Endothelial cell of umbilical vein (primary cell): ENCODE data around the gene CD58.

ENCODE experiments used
- EZH2 ChIP-seq: IDR thresholded peaks from 2 replicates; pipeline ENCODE4 v1.6.1; 2012; ENCODE audit warnings: borderline replicate concordance, low read depth, mild to moderate bottlenecking, moderate library complexity, low read length, inconsistent platforms; ENCODE audit not compliant: severe bottlenecking
- FOS ChIP-seq: IDR thresholded peaks from 2 replicates; pipeline ENCODE4 v1.6.1; 2011; ENCODE audit warnings: mild to moderate bottlenecking, low read length, moderate library complexity, borderline replicate concordance; ENCODE audit not compliant: insufficient read depth
- JUN ChIP-seq: IDR thresholded peaks from 2 replicates; pipeline ENCODE4 v1.6.1; 2011; ENCODE audit warnings: borderline replicate concordance, low read depth; ENCODE audit not compliant: insufficient read length, insufficient read depth
- MYC ChIP-seq: IDR thresholded peaks from one replicate; pipeline ENCODE4 v1.6.1; 2011; ENCODE audit warnings: mild to moderate bottlenecking, low read depth, low read length
- POLR2A ChIP-seq: IDR thresholded peaks from 2 replicates; pipeline ENCODE4 v1.6.1; 2012; ENCODE audit warnings: low read depth, mild to moderate bottlenecking, control low read depth, low read length
- POLR2AphosphoS5 ChIP-seq: IDR thresholded peaks from 2 replicates; pipeline ENCODE4 v1.6.1; 2012; ENCODE audit warnings: low read depth, mild to moderate bottlenecking, control low read depth, low read length, moderate library complexity; ENCODE audit not compliant: insufficient read depth
- TF ChIP-seq, protein P1 (sequence below), 2 donors: IDR thresholded peaks; 1 replicate in 1 of 2; 2 replicates in 1 of 2; pipeline ENCODE4 v1.5.1; 2011; ENCODE audit warnings: low read length in 2 of 2, mild to moderate bottlenecking in 2 of 2, moderate library complexity in 2 of 2, control low read depth in 1 of 2, inconsistent platforms in 1 of 2, low read depth in 1 of 2; ENCODE audit not compliant: insufficient read depth in 1 of 2; ENCODE audit errors: extremely low read depth in 1 of 2

DNA sequence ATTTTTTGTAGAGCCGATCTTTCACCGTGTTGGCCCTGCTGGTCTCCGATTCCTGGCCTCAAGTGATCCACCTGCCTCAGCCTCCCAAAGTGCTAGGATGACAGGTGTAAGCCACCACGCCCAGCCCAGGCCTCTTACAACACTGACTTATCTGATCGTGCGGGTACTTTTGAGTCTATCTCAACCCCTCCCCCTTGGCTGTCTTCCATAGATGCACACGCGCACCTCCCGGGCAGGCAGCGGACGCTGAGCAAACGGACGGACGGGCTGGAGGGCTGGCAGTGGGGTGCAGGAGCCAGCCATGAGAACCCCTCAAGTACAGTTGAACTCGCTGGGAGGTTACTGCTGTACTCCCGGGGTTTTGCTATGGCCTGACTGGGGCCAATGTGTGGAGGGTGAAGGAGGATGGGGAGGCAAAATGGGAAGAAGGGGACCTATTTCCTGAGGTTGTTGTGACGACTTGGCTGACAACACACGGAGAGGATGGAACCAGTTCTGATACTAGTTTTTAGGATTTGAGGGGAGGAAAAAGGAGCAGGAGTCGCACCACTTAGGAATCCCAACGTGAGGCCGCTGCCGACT lies 959 bp downstream of the CD58 start:
- TF ChIP-seq POLR2A (no peak), EZH2 (no peak), POLR2AphosphoS5 (no peak), FOS (no peak), MYC (no peak), JUN (no peak)
- TF ChIP-seq, protein P1, sequence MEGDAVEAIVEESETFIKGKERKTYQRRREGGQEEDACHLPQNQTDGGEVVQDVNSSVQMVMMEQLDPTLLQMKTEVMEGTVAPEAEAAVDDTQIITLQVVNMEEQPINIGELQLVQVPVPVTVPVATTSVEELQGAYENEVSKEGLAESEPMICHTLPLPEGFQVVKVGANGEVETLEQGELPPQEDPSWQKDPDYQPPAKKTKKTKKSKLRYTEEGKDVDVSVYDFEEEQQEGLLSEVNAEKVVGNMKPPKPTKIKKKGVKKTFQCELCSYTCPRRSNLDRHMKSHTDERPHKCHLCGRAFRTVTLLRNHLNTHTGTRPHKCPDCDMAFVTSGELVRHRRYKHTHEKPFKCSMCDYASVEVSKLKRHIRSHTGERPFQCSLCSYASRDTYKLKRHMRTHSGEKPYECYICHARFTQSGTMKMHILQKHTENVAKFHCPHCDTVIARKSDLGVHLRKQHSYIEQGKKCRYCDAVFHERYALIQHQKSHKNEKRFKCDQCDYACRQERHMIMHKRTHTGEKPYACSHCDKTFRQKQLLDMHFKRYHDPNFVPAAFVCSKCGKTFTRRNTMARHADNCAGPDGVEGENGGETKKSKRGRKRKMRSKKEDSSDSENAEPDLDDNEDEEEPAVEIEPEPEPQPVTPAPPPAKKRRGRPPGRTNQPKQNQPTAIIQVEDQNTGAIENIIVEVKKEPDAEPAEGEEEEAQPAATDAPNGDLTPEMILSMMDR (IDR thresholded peaks at IDR 0.05; ENCODE audit: extremely low read depth in 1 of 2, insufficient read depth in 1 of 2, low read depth in 1 of 2, low read length in 2 of 2), result no peak
